HG03064 (cell line): ENCODE results near the gene XKR8.
A peak's percentile ranks its signal among the peaks of the same experiment; 100 is the strongest.

Experiments
- ATAC-seq: cut with Tn5 transposase; IDR thresholded peaks from one replicate; pipeline ENCODE4 v1.9.1; 2021; ENCODE audit warnings: low read depth; ENCODE audit not compliant: unreplicated experiment

XKR8 gene

GRCh38 chr1:27959792-27960603 lies at the start of gene XKR8:
Gene XKR8 (plus strand): TSS chr1:27959973. CDS start chr1:27960070, 97 bp downstream.
- peak; percentile 80 for ATAC-seq

- ATAC-seq = no peak
These were observed 47.3 kb upstream of the XKR8 start for GRCh38 chr1:27912429-27912828.

GRCh38 chr1:27915082-27915575 lies 44.6 kb upstream of the XKR8 start:
- no peak for ATAC-seq

- no peak for ATAC-seq
These were observed 37.5 kb upstream of the XKR8 start for GRCh38 chr1:27922272-27922671.

- no peak for ATAC-seq
These were observed 31.4 kb upstream of the XKR8 start for GRCh38 chr1:27928216-27928954.

GRCh38 chr1:27931184-27931583 lies 28.6 kb upstream of the XKR8 start:
- no peak for ATAC-seq

GRCh38 chr1:27931759-27932158 lies 28.0 kb upstream of the XKR8 start:
- no peak for ATAC-seq

- ATAC-seq = no peak
These were observed 24.8 kb upstream of the XKR8 start, which contains the start of gene SMPDL3B for GRCh38 chr1:27934818-27935549. Gene SMPDL3B (plus strand): TSS chr1:27935000. CDS start chr1:27935184, 184 bp downstream.

GRCh38 chr1:27935721-27936120 lies 24.1 kb upstream of the XKR8 start:
- ATAC-seq = no peak

GRCh38 chr1:27936370-27936769 lies 23.4 kb upstream of the XKR8 start:
- no peak for ATAC-seq

- ATAC-seq = no peak
These were observed 22.3 kb upstream of the XKR8 start for GRCh38 chr1:27937524-27937836.

GRCh38 chr1:27938488-27938887 lies 21.3 kb upstream of the XKR8 start:
- ATAC-seq = no peak

- ATAC-seq = no peak
These were observed 19.5 kb upstream of the XKR8 start for GRCh38 chr1:27940297-27940696.

GRCh38 chr1:27940870-27941560 lies 18.8 kb upstream of the XKR8 start:
- no peak for ATAC-seq

GRCh38 chr1:27941671-27942540 lies 17.9 kb upstream of the XKR8 start:
- no peak for ATAC-seq

- no peak for ATAC-seq
These were observed 14.8 kb upstream of the XKR8 start for GRCh38 chr1:27945020-27945419.

- no peak for ATAC-seq
These were observed 10.7 kb upstream of the XKR8 start for GRCh38 chr1:27949027-27949426.

GRCh38 chr1:27951396-27951795 lies 8.4 kb upstream of the XKR8 start:
- ATAC-seq = no peak

- no peak for ATAC-seq
These were observed 7.6 kb upstream of the XKR8 start for GRCh38 chr1:27952147-27952546.

- no peak for ATAC-seq
These were observed 5.6 kb upstream of the XKR8 start for GRCh38 chr1:27954186-27954585.
